OCI-LY1 (cell line): ENCODE data around the gene MAPK8IP1.

Source experiments
- CTCF ChIP-seq: fragments of 200-600 bp; sonication (generic), shearing (Covaris generic); IDR thresholded peaks from 2 replicates; pipeline ENCODE4 v1.5.1; 2017; ENCODE audit warnings: mild to moderate bottlenecking, antibody characterized with exemption, low read length, moderate library complexity, mixed read lengths
- EZH2 ChIP-seq: fragments of 200-600 bp; sonication (generic), shearing (Covaris generic); IDR thresholded peaks from 2 replicates; pipeline ENCODE4 v1.8.0; 2017; ENCODE audit warnings: borderline replicate concordance, mixed run types, mild to moderate bottlenecking, antibody characterized with exemption, low read length, moderate library complexity, mixed read lengths

GRCh38 chr11:45934580-45935318 lies 49.3 kb downstream of the MAPK8IP1 start:
- no peak for TF ChIP-seq CTCF
- TF ChIP-seq EZH2, result no peak
